Activated T-helper 1 cell treated with anti-CD3 and anti-CD28 coated beads, Interleukin-12 subunit alpha, Interleukin-12 subunit beta, Interleukin-2, Interleukin-4 antibody, amounts not matched to agents 30 ng/mL and 10 ng/mL and 1 ng/mL, durations not matched to agents 14 hours and 24 hours and 36 hours (primary cell): Measurements from ENCODE around the gene SRP54. TPM values are rescaled to one million over a fixed set of nuclear protein-coding genes. Genes with fewer than 3 reads are reported as not detected.

ENCODE experiments used
- DNase-seq: peaks from one replicate; pipeline ENCODE4 v3.0.0; 2021; ENCODE audit warnings: low spot score
- H3K27ac Mint-ChIP-seq: one replicate; pipeline ENCODE4 v1.8.0; 2021; ENCODE audit warnings: mild to moderate bottlenecking, mixed read lengths
- H3K27me3 Mint-ChIP-seq: one replicate; pipeline ENCODE4 v1.8.0; 2022; ENCODE audit warnings: mild to moderate bottlenecking, moderate library complexity, mixed read lengths; ENCODE audit not compliant: insufficient read depth
- H3K36me3 Mint-ChIP-seq: one replicate; pipeline ENCODE4 v1.8.0; 2021; ENCODE audit warnings: low read depth, mixed read lengths
- H3K4me1 Mint-ChIP-seq: one replicate; pipeline ENCODE4 v1.8.0; 2021; ENCODE audit warnings: low read depth, mixed read lengths
- H3K4me3 Mint-ChIP-seq: one replicate; pipeline ENCODE4 v1.8.0; 2021; ENCODE audit warnings: mild to moderate bottlenecking, moderate library complexity, mixed read lengths
- H3K9me3 Mint-ChIP-seq: one replicate; pipeline ENCODE4 v1.8.0; 2021; ENCODE audit warnings: mixed read lengths
- intact Hi-C: fragments of 100-400 bp; cut with micrococcal nuclease; formaldehyde crosslinking; loops from one replicate; pipeline ENCODE4 v1.15.1; 2024
- total RNA-seq: library from RNA; stranded (reverse); gene quantifications from 2 replicates; pipeline ENCODE4 v1.2.3, GENCODE V29; 2022

SRP54 gene
- total RNA-seq, 1 donor from 2014 or later, result 76.2 TPM

DNA sequence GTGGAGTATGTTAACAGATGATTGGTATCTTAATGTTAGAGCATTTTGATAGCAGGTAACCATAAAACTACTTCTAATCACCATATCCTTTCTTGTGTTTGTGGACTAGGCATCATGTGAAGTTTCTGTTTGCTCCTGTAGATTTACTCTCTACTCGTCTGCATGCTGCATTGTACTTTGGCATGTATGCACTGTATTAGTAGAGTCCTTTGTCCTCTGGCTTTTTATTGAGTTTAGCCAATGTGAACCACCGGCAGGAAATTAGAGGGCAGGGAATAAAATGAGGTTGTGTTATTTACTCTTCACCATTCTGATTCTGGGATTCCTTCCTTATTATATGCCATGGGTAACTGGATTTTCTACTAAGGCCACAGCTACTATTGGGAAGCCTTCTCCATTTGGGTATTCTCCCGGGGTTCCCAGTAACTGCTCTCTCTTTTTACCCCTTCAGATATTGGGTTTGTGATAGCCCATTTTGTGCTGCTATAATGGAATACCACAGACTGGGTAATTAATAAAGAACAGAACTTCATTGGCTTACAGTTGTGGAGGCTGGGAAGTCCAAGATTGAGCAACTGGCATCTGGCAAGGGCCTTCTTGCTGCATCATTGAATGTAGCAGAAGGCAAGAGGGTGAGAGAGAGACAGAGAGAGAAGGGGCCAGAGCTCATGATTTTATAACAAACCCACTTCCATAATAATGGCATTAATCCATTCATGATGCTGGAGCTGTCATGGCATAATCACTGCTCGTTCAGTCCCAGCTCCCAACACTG is 85.6 kb downstream of the SRP54 start:
- no peak for DNase-seq
- Mint-ChIP-seq H3K36me3 (peaks cover 24% of the 10 kb centered on the region), H3K4me1 (no peaks in the 10 kb centered on the region), H3K27ac (no peak overlapping the region), H3K4me3 (no peak overlapping the region), H3K27me3 (no peaks in the 10 kb centered on the region), H3K9me3 (no peaks in the 10 kb centered on the region)
- intact Hi-C loops, result no loop called here

DNA sequence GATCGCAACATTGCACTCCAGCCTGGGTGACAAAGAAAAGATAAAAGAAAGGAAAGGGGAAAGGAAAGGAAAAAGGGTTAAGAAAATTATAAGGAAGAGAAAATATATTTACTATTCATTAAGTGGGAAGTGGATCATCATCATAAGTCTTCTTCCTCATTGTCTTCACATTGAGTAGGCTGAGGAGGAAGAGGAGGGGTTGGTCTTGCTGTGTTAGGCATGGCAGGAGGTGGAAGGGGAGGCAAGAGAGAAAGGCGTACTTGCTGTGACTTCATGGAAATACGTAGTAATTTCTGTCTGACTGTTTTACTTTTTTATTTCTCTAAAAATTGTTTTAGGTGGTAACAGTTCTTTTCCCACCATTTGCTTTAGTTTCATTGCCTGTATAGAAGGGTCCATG is 89.4 kb downstream of the SRP54 start:
- intact Hi-C loops, result no loop called here
- DNase-seq, result no peak
- H3K9me3 Mint-ChIP-seq, result no peaks in the 10 kb centered on the region
- H3K4me3 Mint-ChIP-seq, result no peak overlapping the region
- peaks cover 27% of the 10 kb centered on the region for H3K36me3 Mint-ChIP-seq
- H3K4me1 Mint-ChIP-seq, result no peaks in the 10 kb centered on the region
- no peak overlapping the region for H3K27ac Mint-ChIP-seq
- no peaks in the 10 kb centered on the region for H3K27me3 Mint-ChIP-seq

DNA sequence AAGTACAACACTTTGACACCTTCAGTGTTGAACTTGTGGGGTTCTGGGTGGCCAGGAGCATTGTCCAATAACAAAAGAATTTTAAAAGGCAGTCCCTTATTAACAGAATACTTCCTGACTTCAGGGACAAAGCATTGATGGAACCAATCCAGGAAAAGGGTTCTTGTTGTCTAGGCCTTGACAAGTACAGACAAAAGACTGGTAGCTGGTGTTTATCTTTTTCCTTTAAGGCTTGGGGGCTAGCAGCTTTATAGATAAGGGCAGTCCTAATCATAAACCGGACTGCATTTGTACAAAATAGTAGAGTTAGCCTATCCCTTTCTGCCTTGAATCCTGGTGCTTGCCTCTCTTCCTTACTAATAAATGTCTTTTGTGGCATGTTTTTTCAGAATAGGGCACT is 90.7 kb downstream of the SRP54 start:
- no peaks in the 10 kb centered on the region for H3K27me3 Mint-ChIP-seq
- H3K9me3 Mint-ChIP-seq, result no peaks in the 10 kb centered on the region
- H3K27ac Mint-ChIP-seq, result no peak overlapping the region
- intact Hi-C loops, result no loop called here
- no peak for DNase-seq
- H3K4me1 Mint-ChIP-seq, result no peaks in the 10 kb centered on the region
- H3K36me3 Mint-ChIP-seq, result peaks cover 24% of the 10 kb centered on the region
- H3K4me3 Mint-ChIP-seq, result no peak overlapping the region

DNA sequence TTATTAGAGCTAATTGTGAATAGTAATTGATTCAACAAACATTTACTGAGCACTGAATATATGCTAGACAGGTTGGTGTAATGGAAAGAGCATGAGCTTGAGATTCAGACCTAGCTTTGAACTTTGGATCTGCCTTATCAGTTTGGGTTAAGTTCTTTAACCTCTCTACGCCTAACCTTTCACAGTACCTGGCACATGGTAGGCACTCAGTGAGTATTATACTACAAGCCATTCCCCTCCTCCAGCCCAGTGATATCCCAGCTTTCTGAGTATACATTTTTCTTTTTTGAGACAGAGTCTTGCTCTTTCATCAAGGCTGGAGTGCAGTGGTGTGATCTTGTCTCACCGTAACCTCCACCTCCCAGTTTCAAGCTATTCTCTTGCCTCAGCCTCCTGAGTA is 95.3 kb downstream of the SRP54 start:
- Mint-ChIP-seq H3K4me3 (no peak overlapping the region), H3K9me3 (no peaks in the 10 kb centered on the region), H3K27ac (no peak overlapping the region), H3K4me1 (no peaks in the 10 kb centered on the region), H3K27me3 (no peaks in the 10 kb centered on the region), H3K36me3 (peaks cover 22% of the 10 kb centered on the region)
- no peak for DNase-seq
- intact Hi-C loops, result no loop called here

Other genes with a start within 250 kb of the SRP54 start
- 75.0 and 83.7 TPM in 2 replicates for gene BAZ1A, start 107.6 kb upstream of the SRP54 start, total RNA-seq
- gene FAM177A1, start 63.3 kb downstream of the SRP54 start, total RNA-seq, result 43.2 and 46.3 TPM in 2 replicates
- 48.2 and 52.4 TPM in 2 replicates for gene PPP2R3C, start 139.0 kb downstream of the SRP54 start, total RNA-seq
- 34.1 and 38.0 TPM in 2 replicates for gene PRORP, start 139.6 kb downstream of the SRP54 start, total RNA-seq